ENCODE measurements around the gene PNMA8B.
A peak's percentile ranks its signal among the peaks of the same experiment; 100 is the strongest.
"Not testable (repeated sequence)": the region's sequence is repeated elsewhere in the genome, so short reads cannot be mapped to it uniquely, and the experiment has no call there.

The PNMA8B gene

DNA sequence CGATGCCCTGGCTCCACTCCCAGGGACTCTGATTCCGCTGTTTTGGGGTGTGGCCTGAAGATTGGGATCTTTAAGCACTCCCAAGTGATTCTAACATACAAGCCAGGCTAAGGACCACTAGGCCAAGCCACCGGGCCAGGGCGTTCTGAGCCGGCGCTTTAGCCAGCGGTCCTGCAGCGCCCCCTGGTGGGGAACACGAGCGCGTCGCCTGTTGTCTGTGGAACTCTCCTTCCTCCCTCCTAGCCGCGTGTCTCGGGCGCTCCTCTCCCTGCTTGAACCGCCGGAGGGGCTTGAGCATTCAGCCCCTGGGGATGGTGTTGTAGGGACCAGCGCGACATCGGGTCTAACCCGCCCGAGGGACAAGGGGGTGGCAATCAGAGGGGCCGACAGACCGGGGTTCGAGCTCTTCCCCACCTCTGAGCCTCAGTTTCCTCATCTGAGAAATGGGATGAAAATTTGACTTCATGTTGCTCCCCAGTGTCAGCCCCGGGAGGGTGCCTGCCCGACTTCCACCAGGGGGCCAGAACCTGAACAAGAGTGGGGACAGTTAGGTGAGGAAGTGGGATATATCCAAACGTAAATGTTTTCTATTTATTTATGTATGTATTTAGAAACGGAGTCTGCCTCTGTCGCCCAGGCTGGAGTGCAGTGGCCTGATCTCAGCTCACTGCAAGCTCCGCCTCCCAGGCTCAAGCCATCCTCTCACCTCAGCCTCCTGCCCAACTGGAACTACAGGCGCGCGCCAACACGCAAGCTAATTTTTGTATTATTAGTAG lies 18.0 kb upstream of the PNMA8B start:
- peak; percentile 65 for DNase-seq

DNA sequence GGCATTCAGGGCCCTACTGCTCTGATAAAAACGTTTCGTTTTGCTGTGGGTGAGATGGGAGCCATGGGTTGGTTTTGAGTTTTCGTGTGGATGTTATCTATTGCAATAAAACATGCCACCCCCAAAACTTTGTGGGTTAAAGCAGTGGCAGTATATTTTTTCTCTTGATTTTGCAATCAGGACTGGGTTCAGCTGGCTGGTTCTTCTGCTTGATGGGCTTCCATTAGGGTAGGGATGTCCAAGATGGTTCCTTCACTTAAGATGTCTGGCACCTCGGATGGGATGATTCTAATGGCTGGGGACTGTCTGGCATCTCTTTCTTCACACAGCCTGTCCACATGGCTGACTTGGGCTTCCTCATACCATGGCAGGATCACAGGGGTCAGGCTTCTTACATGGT lies 15.6 kb upstream of the PNMA8B start:
- no peak for DNase-seq

DNA sequence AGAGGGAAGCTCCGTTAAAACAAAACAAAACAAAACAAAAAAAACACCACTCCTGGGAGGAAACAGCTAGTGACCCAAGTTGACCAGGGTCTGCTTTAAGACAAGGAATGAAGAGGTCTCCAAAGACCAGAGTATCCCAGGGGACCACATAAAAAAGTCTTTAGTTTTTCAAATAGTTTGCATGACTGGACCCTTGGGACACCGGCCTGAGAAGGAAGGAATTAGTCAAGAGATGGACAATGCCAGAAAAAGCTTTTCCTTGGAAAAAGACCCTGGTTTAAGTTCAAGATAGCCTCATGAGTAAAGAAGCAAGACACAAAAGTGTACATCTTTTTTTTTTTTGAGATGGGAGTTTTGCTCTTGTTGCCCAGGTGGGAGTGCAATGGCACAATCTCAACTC lies 12.5 kb upstream of the PNMA8B start:
- DNase-seq = no peak

DNA sequence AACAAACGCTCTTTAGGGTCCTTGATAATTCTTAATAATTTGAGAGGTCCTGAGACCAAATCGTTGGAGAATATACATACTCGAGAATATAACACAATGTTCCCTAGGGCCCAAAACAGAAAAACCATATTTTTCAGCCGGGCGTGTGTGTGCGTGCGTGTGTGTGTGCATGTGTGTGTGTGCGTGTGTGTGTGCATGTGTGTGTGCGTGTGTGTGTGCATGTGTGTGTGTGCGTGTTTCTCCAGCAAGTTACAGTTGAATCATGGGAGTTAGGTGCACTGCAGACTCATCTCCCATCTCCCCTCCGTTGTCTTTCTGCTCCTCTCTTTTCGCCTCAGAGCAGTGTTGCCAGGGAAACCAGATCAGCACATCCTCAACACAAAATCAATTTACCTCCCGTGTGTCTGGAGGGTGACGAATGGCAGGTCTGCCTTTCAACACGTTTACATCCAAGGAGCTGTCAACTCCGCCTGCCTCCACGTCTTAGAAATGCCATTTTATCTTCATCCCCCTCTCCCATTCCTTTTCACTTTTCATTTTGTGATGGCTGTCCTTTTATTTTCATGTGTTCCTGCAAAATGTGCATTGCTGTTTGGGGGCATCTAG lies 8.3 kb upstream of the PNMA8B start:
- DNase-seq = no peak

DNA sequence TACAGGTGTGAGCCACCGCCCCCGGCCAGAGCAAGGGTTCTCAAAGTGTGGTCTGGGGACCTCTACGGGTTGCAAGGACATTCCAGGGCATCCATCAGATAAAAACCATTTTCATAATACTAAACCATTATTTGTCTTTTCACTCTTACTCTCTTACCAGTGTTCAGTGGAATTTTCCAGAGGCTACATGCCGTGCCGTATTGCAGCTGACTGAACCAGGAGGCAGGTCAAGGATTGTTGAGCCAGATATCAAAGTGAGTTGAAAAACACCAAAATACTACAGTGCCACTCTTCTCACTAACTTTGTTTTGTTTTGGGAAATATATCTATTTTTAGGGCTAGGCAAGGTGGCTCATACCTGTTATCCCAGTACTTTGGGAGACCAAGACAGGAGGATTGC lies 7.2 kb upstream of the PNMA8B start:
- no peak for DNase-seq

DNA sequence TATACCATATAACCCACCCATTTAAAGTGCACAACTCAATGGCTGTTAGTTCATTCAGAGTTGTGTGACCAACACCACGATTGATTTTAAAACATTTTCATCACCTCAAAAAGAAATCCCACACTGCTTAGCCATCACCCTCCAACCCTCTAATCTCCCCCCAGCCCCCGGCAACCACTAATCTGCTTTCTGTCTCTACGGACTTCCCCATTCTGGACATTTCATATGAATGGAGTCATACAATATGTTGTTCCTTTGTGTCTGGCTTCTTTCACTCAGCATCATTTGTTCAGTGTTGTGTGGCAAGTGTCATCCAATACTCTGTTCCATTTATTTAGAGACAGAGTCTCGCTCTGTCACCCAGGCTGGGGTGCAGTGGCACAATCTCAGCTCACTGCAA lies 4.0 kb upstream of the PNMA8B start:
- no peak for DNase-seq

DNA sequence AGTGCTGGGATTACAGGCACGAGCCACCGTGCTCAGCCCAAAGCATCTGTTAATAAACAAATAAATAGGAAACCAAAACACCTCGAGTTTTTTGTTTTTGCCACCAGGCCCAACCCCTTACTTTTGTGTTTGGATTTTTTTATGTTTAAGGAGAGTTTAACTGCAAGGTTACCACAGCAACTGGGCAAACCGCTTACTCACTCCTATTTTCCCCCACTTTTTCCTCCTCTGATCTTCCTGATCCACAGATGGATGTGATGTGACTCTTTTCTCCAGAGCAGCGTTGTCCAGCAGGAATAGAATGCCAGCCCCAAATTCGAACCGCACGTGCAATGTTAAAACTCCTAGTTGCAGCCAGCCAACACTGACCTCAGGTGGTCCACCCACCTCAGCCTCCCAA lies 2.1 kb upstream of the PNMA8B start:
- DNase-seq = no peak

DNA sequence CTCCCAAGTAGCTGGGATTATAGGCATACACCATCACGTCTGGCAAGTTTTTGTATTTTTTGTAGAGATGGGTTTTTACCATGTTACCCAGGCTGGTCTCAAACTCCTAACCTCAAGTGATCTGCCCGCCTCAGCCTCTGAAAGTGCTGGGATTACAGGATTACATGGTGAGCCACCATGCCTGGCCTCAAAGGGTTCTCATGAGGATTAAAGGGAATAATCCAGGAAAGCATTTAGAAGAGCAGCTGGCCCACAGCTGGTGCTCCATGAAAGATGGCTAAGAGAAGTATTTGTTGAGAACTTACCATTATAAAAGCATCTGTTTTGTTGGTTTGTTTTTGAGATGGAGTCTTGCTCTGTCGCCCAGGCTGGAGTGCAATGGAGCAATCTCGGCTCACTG lies 1.2 kb upstream of the PNMA8B start:
- DNase-seq = not testable (repeated sequence)

DNA sequence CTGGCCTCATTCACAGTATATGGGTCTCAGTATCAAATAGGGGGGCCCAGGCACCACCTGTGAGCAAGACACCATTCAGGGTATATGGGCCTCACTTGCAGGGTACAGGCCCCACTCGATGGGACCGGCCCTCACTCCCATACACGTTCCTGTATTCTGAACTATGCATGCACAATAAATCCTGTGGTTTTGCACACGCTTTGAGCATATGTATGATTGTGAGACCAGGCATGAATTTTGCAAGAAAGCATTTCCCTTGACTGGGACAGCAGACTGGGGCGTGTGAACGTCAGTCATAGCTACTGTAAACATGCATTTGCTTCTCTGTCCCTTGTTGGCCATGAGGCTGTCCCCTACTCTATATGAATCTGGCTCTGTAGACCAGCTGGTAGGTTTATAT lies 637 bp upstream of the PNMA8B start:
- DNase-seq = no peak

DNA sequence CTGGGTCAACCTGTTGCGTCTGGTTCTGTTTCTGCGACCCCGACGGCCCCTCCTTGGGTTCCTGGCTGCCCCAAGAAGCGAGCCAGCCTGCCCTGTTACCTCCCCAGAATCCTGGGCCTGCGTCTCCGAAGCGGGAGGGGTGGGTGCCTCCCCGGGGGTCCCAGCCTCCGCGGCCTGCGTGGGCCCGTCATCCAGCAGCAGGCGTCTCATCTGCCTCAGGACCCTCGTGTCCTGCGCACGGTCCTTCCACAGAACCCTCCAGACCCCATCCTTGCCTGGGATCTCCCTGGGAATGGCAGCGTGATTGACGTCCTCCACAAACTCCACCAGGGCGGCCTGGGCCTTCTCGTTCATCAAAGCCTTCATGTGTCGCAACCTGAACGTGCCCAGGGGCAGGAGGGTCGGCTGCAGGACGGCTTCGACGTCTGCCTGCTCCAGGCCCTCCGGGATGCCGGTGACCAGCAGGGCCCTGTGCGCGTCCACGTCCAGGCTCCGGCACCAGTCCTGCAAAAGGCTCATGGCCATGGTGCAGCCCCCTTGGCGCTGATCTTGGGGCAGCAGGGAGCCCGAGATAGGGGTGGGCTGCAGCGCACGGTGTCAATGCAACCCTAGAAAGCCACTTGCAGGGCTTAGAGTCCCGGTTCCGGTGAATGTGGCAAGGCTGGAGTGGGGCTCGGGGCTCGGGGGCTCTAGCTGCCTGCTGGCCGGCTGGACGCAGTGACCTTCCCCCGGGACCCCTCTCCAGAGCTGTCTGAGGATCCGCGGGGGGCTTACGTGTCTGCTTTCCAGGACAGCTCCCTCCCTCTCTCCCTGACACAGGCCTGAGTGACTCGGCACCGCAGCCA lies 504 bp downstream of the PNMA8B start:
- DNase-seq = no peak

DNA sequence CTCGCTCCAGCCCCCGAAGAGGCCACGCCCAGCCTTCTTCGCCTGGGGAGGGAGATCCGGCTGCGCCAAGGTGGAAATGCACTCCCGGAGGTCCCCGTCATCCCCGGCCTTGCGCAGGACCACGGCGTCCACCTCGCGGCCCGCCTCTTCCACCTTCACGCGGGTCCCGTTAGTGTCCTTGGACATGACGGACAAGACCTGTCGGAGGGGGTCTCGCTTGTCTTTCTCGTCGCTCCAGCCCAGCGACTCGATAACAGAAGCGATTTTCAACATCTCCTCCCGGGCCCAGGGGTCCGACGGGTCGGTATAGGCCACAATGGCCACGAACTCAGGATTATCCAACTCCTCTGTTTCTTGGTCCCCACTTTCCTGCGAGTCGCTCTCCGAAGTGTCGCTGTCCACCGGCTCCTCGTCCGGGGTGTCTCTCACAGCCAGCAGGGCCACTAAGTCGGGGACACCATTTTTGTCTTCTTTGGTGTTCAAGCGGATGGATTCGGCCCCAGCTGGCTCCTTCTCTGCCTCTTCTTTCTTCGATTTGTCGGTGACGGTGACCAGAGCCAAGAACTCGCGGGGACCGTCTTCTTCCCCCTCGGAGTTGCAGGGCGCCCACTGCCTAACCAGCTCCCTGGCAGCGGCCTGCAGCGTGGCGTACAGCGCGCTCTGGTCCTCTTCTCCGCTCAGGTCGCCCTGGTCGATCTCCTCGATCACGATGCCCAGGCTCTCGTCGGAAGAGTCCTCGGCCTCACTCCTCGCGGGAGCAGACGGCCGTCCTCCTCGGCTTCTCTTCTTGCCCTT lies 1.3 kb downstream of the PNMA8B start:
- DNase-seq = no peak

DNA sequence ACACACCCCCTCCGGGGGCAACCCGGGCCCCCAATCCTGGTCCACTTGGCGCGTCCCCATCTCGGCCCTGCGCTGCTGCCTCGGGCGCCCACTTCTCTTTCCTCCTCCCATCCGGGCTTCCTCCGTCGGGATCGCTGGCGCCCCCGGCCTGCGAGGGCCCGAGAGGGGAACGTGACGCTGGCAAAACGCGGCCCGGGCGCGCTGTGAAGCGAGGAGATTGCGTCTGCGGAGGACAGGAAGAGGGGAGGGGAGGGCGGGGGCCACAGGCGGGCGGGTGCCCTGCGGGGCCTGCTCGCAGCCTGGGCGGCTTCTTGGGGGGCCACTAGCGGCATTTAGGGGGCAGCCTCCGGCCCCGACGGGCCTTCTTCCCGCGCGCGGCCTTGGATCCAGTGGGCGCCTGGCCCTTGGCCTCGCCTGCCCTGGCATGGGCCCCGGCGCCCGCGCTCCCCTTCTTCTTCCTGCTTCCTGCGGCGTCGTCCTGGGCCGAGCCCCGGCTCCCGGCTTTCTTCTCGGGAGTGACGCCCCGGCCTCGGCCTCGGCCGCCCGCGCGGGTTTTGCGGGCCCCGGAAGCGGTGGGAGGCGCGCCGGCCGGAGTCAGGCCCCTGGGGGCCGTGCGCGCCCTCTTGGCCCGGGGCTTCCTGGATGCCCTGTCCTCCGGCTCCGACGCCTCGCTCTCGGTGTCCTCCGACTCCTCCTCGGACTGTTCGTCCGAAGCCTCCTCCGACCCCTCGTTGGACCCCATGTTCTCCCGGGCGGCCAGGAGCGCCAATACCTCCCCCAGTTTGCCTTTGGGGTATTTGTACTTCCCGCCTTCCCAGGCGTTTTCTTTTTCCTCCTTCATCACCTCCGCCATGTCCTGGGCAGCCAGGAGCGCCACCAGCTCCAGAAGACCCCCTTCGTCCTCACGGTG lies 2.2 kb downstream of the PNMA8B start:
- DNase-seq = no peak

DNA sequence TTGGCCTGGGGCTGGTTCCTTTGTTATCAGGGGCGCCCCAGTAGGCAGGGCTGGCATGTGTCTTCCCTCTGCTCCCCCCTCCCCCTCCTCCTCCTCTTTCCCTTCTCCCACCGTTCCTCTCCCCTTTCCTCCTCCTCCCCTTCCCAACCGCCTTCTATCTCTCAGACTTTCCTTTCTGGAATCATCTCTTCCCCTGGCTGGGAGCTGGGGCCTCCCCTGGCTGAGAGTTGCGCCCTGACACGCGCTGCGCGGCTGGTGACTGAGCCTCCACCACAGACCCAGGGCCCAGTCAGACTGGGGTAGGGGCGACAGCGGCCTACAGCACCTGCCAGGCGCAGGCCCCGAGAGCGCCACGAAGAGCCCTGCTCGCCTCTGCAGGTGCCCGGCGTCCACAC lies 2.8 kb downstream of the PNMA8B start:
- no peak for DNase-seq

DNA sequence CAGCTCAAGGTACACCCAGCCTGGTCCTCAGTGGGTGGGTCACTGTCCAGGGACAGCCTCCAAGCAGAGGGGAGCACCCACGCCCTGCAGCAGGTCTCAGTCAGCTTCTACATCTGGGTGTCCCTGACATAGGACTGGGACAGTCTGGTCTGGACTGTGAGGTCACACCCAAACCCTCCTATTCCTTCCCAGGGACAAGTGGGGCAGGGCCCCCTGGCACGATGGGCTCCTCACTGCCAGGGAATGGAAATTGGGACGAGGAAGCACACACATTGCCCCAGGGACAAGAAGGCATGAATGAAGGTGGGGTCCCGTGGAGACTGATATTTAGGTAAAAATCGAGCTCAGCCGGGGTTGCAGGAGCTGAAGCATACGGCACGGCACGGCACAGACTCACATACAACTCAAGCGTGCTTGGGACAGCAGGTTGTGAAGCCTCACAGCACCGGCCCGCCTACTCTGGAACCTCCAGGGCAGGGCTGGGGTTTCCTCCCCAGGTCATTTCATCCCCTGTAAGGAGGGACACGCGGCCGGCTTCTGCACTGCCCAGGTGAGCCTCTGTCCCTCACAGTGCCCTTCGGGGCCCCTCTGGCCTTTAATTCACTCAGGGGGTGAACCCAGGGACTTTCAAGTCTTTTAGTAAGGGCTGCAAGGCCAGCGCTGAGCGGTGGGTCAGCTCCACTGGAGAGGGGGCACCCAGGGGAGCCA lies 3.5 kb downstream of the PNMA8B start:
- DNase-seq = no peak

DNA sequence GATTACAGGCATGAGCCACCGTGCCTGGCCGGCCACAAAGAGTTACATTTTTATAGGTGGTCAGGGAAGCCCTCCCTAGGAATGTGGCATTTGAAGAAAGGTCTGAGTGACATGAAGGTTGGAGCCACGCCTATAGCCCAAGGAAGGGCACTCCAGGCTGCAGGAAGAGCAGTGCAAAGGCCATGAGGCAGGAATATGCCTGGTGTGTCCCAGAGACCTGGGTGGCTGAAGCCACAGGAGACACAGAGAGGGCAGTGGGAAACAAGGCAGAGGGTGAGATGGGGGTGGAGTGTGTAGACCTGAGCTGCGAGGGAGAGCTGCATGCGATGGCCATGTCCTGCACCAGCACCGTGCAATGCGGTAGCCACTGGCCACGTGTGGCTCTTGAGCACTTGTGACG lies 4.9 kb downstream of the PNMA8B start:
- DNase-seq = no peak

DNA sequence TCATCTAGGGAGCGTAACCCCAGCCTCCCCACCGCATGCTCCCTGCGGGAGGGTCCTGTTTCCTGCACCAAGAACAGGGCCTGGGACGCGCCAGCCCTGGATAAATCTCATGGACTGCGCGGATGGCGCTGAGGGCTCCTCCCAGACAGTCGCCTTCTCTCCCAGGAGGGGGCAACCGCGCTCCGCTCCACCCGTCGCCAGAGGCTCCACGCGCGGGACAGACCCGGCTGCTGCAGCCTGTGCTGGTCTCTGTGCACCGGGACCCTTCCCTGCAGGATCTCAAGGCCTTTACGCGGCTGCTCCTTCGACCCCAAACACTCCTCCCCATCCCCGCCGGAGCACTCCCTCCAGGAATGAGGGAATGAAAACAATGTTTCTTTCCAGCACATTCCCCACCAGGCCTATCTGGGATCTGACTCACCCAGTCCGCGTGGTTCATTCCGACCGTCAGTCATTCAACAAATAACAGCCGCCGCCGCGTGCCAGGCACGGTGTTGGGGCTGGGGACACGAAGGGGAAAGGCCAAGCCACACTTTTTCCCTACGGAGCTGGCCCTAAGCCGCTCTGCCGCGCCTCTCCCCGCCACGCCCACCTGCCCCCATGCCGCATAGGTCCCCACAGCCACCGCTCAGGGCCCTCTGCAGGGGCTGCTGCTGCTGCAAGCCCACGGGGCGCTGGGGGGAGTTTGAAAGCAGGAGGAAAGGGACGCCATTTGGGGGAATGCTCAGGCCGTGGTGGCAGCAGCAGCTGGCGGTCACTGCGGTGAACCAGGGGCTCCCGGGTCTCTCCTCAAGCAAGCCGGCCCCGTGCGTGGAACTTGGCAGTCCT lies 6.0 kb downstream of the PNMA8B start:
- no peak for DNase-seq

DNA sequence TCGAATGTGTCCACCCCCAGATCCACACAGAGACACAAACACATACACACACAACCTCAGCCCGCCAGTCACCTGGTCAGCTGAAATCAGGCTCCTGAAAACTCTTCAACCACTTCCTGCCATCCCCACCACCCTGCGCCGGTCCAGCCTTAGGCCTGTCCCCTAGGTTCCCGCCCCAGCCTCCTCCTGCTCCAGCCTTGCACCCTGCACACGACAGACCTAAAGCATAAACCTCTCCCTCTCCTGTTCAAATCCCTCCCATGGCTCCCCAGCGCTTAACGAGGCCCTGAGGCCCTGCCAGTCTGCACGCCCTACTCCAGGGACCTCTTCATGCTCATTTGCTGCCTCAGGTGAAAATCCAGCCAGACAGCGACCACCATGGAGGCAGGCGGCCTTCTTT lies 7.1 kb downstream of the PNMA8B start:
- DNase-seq = no peak

DNA sequence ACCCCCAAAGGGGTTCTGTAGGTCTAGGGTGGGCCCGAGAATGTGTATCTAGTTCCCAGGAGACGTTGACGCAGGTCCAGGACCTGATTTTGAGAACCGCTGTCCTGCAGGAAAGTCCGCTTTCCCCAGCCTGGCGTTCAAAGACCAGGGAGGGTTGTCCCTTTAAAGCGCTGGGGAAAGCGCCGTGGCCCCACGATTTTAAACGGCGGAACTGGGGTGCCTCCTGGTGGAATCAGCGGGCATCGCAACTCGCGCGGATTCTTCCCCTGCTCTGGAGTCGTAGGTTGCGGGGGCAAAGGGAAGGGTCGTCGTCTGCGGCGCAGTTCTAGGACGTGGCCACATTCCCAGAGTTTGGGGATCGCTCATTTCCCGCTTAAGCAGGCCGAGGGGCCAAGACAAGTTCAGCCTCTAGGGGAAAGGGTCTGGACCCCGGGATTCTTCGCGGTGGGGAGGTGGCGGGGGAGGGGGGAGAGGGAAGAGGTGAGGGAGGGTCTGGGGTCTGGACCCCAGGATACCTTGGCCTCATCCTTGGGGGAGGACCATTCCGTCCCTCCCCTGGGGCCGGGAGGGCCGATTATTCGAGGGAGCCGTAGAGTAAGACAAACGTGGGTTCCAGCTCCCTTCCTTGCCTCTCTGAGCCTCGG lies 7.7 kb downstream of the PNMA8B start:
- peak; percentile 54 for DNase-seq

DNA sequence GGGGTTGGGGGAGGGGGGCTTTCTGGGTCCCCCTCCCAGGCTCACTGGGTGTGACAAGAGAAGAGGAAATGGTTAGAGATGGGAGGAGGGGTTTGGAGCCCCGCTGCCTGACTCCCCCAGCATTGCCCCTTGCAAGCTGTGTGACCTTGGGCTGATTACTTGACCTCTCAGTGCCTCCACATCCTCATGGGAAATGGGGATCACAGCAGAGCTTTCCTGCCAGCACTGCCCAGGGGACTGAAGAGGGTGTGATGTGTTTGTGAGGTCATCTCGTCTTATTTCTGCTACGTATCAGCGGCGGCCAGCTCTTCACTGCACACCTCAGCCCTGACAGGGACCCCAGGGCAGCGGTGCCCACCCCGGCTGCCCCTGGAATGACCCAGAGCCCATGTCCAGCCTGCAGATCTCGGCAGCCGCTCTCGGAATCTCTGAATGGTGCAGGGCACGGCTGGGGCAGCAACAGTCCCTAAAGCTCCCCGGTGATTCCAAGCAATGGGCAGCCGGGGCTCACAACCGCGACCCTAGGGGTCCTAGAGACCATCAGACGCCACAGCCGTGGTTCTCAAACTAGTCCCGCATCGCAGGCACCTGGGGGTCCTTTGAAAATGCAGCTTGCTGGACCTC lies 8.4 kb downstream of the PNMA8B start:
- DNase-seq = no peak

Measured in NCI-H2171 treated with DMSO at 0.1 percent for 48 hours (cell line).